ENCODE measurements around the gene RNF217. TPM values are rescaled to one million over a fixed set of nuclear protein-coding genes. Genes with fewer than 3 reads are reported as not detected.

RNF217 gene
- total and polyA plus RNA-seq, 12 donors, result 2.1 to 26.9 (median 13.0) TPM

- no peak for DNase-seq
- TF ChIP-seq, protein P1, sequence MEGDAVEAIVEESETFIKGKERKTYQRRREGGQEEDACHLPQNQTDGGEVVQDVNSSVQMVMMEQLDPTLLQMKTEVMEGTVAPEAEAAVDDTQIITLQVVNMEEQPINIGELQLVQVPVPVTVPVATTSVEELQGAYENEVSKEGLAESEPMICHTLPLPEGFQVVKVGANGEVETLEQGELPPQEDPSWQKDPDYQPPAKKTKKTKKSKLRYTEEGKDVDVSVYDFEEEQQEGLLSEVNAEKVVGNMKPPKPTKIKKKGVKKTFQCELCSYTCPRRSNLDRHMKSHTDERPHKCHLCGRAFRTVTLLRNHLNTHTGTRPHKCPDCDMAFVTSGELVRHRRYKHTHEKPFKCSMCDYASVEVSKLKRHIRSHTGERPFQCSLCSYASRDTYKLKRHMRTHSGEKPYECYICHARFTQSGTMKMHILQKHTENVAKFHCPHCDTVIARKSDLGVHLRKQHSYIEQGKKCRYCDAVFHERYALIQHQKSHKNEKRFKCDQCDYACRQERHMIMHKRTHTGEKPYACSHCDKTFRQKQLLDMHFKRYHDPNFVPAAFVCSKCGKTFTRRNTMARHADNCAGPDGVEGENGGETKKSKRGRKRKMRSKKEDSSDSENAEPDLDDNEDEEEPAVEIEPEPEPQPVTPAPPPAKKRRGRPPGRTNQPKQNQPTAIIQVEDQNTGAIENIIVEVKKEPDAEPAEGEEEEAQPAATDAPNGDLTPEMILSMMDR (IDR thresholded peaks at IDR 0.05), result no peak
- ATAC-seq, result no peak
Measured at GRCh38 chr6:125063307-125063706, 101.1 kb downstream of the RNF217 start.

DNA sequence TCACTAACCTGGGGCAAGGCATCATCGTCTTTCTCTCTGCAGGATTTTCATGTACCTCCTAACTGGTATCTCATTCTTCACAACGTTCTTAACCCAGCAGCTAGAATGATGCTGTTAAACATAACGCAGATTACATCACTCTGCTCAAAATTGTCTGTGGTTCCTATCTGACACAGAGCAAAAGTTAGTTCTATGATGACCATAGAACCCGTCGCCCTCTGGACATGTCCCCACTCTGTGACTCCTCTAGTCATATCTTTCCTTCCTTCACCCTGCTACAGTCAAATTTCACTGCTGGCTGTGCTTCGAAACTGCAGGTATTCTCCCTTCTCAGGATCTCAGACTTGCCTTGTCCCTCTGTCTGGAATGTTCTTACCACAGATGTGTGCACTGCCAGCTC, 103.9 kb downstream of the RNF217 start:
- Histone ChIP-seq H3K9me3 (no peaks in the 10 kb centered on the region), H3K27me3 (no peaks in the 10 kb centered on the region), H3K4me1 (peaks cover 0 to 12% (median 0%) of the 10 kb centered on the region in 9 donors), H3K4me3 (no peak overlapping the region), H3K27ac (no peak overlapping the region), H3K36me3 (peaks cover 0 to 9% (median 0%) of the 10 kb centered on the region in 9 donors)
- ATAC-seq, result no peak
- TF ChIP-seq, protein P1 (IDR thresholded peaks at IDR 0.05), result no peak
- no peak for DNase-seq
- intact Hi-C loops (cut with DNase I), result no loop called here
- WGBS, 2 donors, result 89 to 91% methylated on average over 6 of the region's 6 CpGs

More at GRCh38 chr6:125063307-125063706, 101.1 kb downstream of the RNF217 start:
- intact Hi-C loops (cut with DNase I), result no loop called here
- Histone ChIP-seq H3K27me3 (no peaks in the 10 kb centered on the region), H3K4me1 (peaks cover 0 to 12% (median 0%) of the 10 kb centered on the region in 9 donors), H3K36me3 (peaks cover 0 to 17% (median 0%) of the 10 kb centered on the region in 9 donors), H3K9me3 (no peaks in the 10 kb centered on the region), H3K27ac (no peak overlapping the region), H3K4me3 (no peak overlapping the region)
- 57 to 90% methylated on average over 2 of the region's 2 CpGs for WGBS, 2 donors

DNA sequence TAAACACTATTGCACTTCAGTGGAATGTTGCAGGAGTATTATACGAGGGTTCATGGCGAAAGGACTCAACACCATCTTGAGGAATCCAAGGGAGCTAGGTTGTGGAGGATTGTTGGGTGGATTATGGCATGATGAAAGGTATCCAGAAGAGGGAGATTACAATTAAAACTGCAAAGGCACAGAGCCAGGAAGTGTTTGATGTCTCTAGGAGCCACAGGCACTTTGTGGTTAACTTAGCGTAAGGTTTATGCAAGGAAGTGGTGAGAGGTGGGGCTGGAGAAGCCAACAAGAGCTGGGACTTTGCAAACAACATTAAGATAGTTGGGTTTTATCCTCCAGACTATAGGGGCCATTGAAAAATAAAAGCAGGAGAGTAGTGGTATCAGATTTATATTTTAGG, 104.7 kb downstream of the RNF217 start:
- no peak for ATAC-seq
- Histone ChIP-seq H3K4me3 (no peak overlapping the region), H3K4me1 (peaks cover 0 to 12% (median 0%) of the 10 kb centered on the region in 9 donors), H3K36me3 (peaks cover 0 to 9% (median 0%) of the 10 kb centered on the region in 9 donors), H3K27me3 (no peaks in the 10 kb centered on the region), H3K27ac (no peak overlapping the region), H3K9me3 (no peaks in the 10 kb centered on the region)
- WGBS, 2 donors, result 91 to 92% methylated on average over 3 of the region's 3 CpGs
- no peak for DNase-seq
- TF ChIP-seq, protein P1 (IDR thresholded peaks at IDR 0.05), result no peak
- intact Hi-C loops (cut with DNase I), result no loop called here

- WGBS, 2 donors, result 83 to 100% methylated on average over 1 of the region's 1 CpG
- Histone ChIP-seq H3K9me3 (no peaks in the 10 kb centered on the region), H3K4me1 (peaks cover 0 to 12% (median 0%) of the 10 kb centered on the region in 9 donors), H3K4me3 (no peak overlapping the region), H3K27me3 (no peaks in the 10 kb centered on the region), H3K27ac (no peak overlapping the region), H3K36me3 (peaks cover 0 to 9% (median 0%) of the 10 kb centered on the region in 9 donors)
- TF ChIP-seq, protein P1 (IDR thresholded peaks at IDR 0.05), result no peak
- intact Hi-C loops (cut with DNase I), result no loop called here
- ATAC-seq (no peak), DNase-seq (no peak)
Measured at GRCh38 chr6:125067552-125067951, 105.3 kb downstream of the RNF217 start.
